AG08395 (cell line): ENCODE measurements around the gene CABS1.

Source experiments
- DNase-seq: peaks from one replicate; pipeline ENCODE4 v3.0.0; 2012; ENCODE audit warnings: mixed read lengths, low spot score

The CABS1 gene

DNA sequence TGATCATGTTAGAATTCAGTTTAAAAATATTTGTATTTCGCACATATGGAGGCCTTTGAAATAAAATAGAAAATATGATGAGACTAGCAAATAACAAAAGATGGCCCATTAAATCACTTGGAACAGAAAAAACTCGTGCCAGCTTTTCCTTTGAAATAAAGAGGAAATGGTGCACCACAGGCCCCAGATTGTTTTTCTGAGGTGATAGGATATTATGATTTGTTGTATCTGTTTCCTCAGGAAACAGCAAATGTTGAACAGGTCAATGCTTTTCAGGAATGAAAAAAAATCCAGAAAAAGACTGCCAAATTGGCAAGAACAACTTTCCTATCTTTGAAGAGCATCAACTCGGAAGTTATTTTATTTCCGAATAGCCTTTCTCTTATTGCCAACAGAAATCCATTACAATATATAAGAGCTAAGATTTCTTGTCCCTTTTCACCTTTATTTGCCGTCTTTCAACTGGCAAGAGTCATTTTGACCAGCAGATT, 48.0 kb downstream of the CABS1 start, which contains the start of gene SMR3B:
Gene SMR3B (plus strand): TSS at position 441 of the 491 bp plus-strand sequence. CDS start 1,380 bp downstream, outside the sequence.
- DNase-seq, result no peak
